ENCODE results near the gene TMEM151B. TPM values are rescaled to one million over a fixed set of nuclear protein-coding genes. Genes with fewer than 3 reads are reported as not detected.

The TMEM151B gene
- total RNA-seq, 4 donors from 2014 or later: 0.39 to 0.98 (median 0.46) TPM

GRCh38 chr6:44307217-44307616, 37.0 kb downstream of the TMEM151B start:
- no peaks in the 10 kb centered on the region for H3K9me3 ChIP-seq
- H3K4me1 ChIP-seq: peaks cover 4 to 8% (median 7%) of the 10 kb centered on the region in 4 donors
- H3K27me3 ChIP-seq: no peaks in the 10 kb centered on the region
- H3K27ac ChIP-seq (replicated peaks in 1 of 4): no peak overlapping the region
- DNase-seq (ENCODE audit: extremely low spot score): no peak
- H3K4me3 ChIP-seq: no peak overlapping the region
- TF ChIP-seq EP300 (IDR thresholded peaks at IDR 0.05) (no peak), POLR2A (IDR thresholded peaks at IDR 0.05; ENCODE audit: low read depth) (no peak), POLR2AphosphoS5 (IDR thresholded peaks at IDR 0.05) (no peak), CTCF (IDR thresholded peaks at IDR 0.05) (no peak)
- intact Hi-C loops (cut with DNase I): no loop called here
- WGBS: 97% methylated on average over 8 of the region's 10 CpGs
- H3K36me3 ChIP-seq: peaks cover 42 to 97% (median 92%) of the 10 kb centered on the region in 4 donors

DNA sequence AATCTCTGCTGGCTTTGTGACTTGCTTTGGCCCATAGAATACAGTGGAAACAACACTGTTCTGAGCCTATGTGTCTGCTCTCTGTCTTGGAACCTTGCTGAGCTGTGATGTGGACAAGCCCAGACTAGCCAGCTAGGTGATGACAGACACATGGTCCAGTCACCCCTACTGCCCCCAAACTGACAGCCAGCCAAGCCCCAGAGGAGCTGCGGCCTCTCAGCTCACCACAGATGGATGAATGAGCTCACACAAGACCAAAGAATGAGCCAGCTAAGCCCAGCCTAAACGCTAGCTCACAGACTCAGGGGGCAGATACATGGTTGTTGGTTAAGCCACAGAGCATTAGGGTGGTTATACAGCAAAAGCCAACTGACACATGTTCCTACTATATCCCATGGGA, 38.8 kb downstream of the TMEM151B start:
- Histone ChIP-seq H3K4me3 (no peak overlapping the region), H3K36me3 (peaks cover 37 to 78% (median 74%) of the 10 kb centered on the region in 4 donors), H3K9me3 (no peaks in the 10 kb centered on the region), H3K27me3 (no peaks in the 10 kb centered on the region), H3K4me1 (peaks cover 8 to 19% (median 14%) of the 10 kb centered on the region in 4 donors), H3K27ac (replicated peaks in 1 of 4) (no peak overlapping the region)
- 90% methylated on average over 2 of the region's 2 CpGs for WGBS
- intact Hi-C loops (cut with DNase I): no loop called here
- no peak for DNase-seq (ENCODE audit: extremely low spot score)
- TF ChIP-seq POLR2A (IDR thresholded peaks at IDR 0.05; ENCODE audit: low read depth) (no peak), EP300 (IDR thresholded peaks at IDR 0.05) (no peak), CTCF (IDR thresholded peaks at IDR 0.05) (no peak), POLR2AphosphoS5 (IDR thresholded peaks at IDR 0.05) (no peak)

GRCh38 chr6:44309631-44310030, 39.4 kb downstream of the TMEM151B start:
- peaks cover 8 to 19% (median 14%) of the 10 kb centered on the region in 4 donors for H3K4me1 ChIP-seq
- H3K4me3 ChIP-seq: no peak overlapping the region
- intact Hi-C loops (cut with DNase I): no loop called here
- TF ChIP-seq POLR2AphosphoS5 (IDR thresholded peaks at IDR 0.05): no peak
- TF ChIP-seq CTCF (IDR thresholded peaks at IDR 0.05): no peak
- no peak for TF ChIP-seq EP300 (IDR thresholded peaks at IDR 0.05)
- no peak for TF ChIP-seq POLR2A (IDR thresholded peaks at IDR 0.05; ENCODE audit: low read depth)
- no peaks in the 10 kb centered on the region for H3K27me3 ChIP-seq
- DNase-seq (ENCODE audit: extremely low spot score): no peak
- no peak overlapping the region for H3K27ac ChIP-seq (replicated peaks in 1 of 4)
- peaks cover 33 to 73% (median 68%) of the 10 kb centered on the region in 4 donors for H3K36me3 ChIP-seq
- no peaks in the 10 kb centered on the region for H3K9me3 ChIP-seq

DNA sequence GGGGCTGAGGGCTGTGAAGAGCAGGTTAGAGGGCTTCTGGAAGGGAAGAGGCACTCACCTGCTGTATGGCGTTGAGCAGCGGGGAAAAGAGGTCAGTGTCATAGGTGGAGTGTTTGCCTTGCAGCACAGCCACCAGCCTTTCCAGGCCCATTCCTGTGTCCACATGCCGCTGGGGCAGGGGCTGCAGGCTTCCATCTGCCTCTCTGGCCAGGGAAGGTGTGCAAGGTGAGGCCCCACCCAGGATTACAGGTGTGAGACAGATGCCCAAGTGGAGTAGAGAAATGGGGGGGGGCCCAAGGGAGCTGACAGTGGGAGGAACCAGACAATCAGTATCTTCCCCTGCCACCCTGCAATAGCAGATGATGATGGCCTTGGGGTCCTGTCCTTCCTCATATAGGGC, 40.0 kb downstream of the TMEM151B start:
- Histone ChIP-seq H3K27ac (replicated peaks in 1 of 4) (no peak overlapping the region), H3K36me3 (peaks cover 32 to 67% (median 62%) of the 10 kb centered on the region in 4 donors), H3K9me3 (no peaks in the 10 kb centered on the region), H3K4me1 (peaks cover 8 to 19% (median 14%) of the 10 kb centered on the region in 4 donors), H3K27me3 (no peaks in the 10 kb centered on the region), H3K4me3 (no peak overlapping the region)
- intact Hi-C loops (cut with DNase I): no loop called here
- TF ChIP-seq POLR2A (IDR thresholded peaks at IDR 0.05; ENCODE audit: low read depth): no peak
- no peak for TF ChIP-seq CTCF (IDR thresholded peaks at IDR 0.05)
- no peak for TF ChIP-seq EP300 (IDR thresholded peaks at IDR 0.05)
- TF ChIP-seq POLR2AphosphoS5 (IDR thresholded peaks at IDR 0.05): no peak
- no peak for DNase-seq (ENCODE audit: extremely low spot score)
- WGBS: 100% methylated on average over 3 of the region's 3 CpGs

DNA sequence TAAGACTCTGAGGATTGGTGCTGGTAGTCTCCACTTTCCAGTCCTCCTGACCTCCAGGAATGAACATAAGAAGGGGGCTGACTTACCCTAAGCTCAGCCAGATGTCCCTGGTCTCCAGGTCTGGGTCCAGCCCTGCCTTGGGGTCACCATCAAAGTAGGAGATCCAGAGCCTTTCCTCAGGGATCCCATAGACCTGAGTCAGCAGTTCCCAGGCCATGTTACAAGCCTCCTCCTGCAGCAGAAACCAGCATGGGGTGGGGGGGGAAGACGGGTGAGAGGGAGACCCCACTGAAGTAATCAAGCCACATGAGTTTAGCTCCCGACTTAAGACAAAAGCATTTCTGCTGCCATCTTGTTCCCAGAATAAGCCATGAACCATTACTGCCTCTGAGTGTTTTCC, 41.1 kb downstream of the TMEM151B start:
- WGBS: 89% methylated on average over 2 of the region's 2 CpGs
- H3K27ac ChIP-seq (replicated peaks in 1 of 4): no peak overlapping the region
- H3K9me3 ChIP-seq: no peaks in the 10 kb centered on the region
- no peak for TF ChIP-seq POLR2AphosphoS5 (IDR thresholded peaks at IDR 0.05)
- TF ChIP-seq EP300 (IDR thresholded peaks at IDR 0.05): no peak
- no peak for TF ChIP-seq POLR2A (IDR thresholded peaks at IDR 0.05; ENCODE audit: low read depth)
- no peak for TF ChIP-seq CTCF (IDR thresholded peaks at IDR 0.05)
- H3K4me1 ChIP-seq: peaks cover 8 to 19% (median 14%) of the 10 kb centered on the region in 4 donors
- intact Hi-C loops (cut with DNase I): no loop called here
- H3K4me3 ChIP-seq: no peak overlapping the region
- DNase-seq (ENCODE audit: extremely low spot score): no peak
- H3K27me3 ChIP-seq: no peaks in the 10 kb centered on the region
- peaks cover 22 to 56% (median 51%) of the 10 kb centered on the region in 4 donors for H3K36me3 ChIP-seq

Measured in esophagus muscularis mucosa (tissue), 4 donors.